Ishikawa (cell line): Measurements from ENCODE around the gene EEFSEC.

Experiments
- CEBPB ChIP-seq: IDR thresholded peaks from 2 replicates; pipeline ENCODE4 v1.6.1; 2012
- CREB1 ChIP-seq: IDR thresholded peaks from 2 replicates; pipeline ENCODE4 v1.6.1; 2012; ENCODE audit warnings: low read depth
- EP300 ChIP-seq: IDR thresholded peaks from 2 replicates; pipeline ENCODE4 v1.6.1; 2012; ENCODE audit warnings: borderline replicate concordance
- TAF1 ChIP-seq: IDR thresholded peaks from 2 replicates; pipeline ENCODE4 v1.6.1; 2012; ENCODE audit warnings: low read depth, mild to moderate bottlenecking
- TCF12 ChIP-seq: IDR thresholded peaks from 2 replicates; pipeline ENCODE4 v1.6.1; 2012; ENCODE audit warnings: low read depth
- YY1 ChIP-seq: IDR thresholded peaks from 2 replicates; pipeline ENCODE4 v1.6.1; 2012; ENCODE audit warnings: low read depth
- ZBTB7A ChIP-seq: IDR thresholded peaks from 2 replicates; pipeline ENCODE4 v1.6.1; 2012; ENCODE audit warnings: low read depth
- TF ChIP-seq, protein P1 (sequence below): IDR thresholded peaks from 2 replicates; pipeline ENCODE4 v1.6.1; 2012
- TF ChIP-seq, protein P2 (sequence below): IDR thresholded peaks from 2 replicates; pipeline ENCODE4 v1.6.1; 2012; ENCODE audit warnings: low read depth, mild to moderate bottlenecking

DNA sequence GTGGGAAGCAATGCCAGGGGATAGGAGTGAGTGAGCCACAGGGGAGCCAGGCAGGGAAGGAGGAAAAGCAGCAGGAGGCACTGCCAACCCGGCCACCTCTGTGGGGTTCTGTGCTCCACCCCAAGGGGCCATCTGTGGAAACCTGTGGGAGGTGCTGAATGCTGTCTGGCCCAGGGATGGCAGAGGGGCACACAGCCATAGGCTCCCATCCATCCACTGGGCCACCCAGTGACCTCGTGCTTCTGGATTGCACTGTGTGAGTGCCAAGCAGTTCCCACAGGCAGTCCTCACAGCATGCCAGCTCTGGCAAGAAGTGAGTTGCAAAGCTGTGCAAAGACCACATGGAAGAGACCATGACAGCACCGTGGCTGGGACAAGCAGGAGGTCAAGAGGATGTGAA lies 285.9 kb downstream of the EEFSEC start:
- TF ChIP-seq EP300 (no peak), TAF1 (no peak), YY1 (no peak), TCF12 (no peak), ZBTB7A (no peak), CEBPB (no peak), CREB1 (no peak)
- TF ChIP-seq, protein P1, sequence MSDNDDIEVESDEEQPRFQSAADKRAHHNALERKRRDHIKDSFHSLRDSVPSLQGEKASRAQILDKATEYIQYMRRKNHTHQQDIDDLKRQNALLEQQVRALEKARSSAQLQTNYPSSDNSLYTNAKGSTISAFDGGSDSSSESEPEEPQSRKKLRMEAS, result no peak
- TF ChIP-seq, protein P2, sequence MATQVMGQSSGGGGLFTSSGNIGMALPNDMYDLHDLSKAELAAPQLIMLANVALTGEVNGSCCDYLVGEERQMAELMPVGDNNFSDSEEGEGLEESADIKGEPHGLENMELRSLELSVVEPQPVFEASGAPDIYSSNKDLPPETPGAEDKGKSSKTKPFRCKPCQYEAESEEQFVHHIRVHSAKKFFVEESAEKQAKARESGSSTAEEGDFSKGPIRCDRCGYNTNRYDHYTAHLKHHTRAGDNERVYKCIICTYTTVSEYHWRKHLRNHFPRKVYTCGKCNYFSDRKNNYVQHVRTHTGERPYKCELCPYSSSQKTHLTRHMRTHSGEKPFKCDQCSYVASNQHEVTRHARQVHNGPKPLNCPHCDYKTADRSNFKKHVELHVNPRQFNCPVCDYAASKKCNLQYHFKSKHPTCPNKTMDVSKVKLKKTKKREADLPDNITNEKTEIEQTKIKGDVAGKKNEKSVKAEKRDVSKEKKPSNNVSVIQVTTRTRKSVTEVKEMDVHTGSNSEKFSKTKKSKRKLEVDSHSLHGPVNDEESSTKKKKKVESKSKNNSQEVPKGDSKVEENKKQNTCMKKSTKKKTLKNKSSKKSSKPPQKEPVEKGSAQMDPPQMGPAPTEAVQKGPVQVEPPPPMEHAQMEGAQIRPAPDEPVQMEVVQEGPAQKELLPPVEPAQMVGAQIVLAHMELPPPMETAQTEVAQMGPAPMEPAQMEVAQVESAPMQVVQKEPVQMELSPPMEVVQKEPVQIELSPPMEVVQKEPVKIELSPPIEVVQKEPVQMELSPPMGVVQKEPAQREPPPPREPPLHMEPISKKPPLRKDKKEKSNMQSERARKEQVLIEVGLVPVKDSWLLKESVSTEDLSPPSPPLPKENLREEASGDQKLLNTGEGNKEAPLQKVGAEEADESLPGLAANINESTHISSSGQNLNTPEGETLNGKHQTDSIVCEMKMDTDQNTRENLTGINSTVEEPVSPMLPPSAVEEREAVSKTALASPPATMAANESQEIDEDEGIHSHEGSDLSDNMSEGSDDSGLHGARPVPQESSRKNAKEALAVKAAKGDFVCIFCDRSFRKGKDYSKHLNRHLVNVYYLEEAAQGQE, result no peak
